SKM-1 treated with dmso at 0.1 percent for 144 hours (cell line): ENCODE results near the gene EPDR1.

Source experiments
- DNase-seq: peaks from one replicate; lab custom pipeline; 2025; ENCODE audit not compliant: unreplicated experiment; lab: John Stamatoyannopoulos, UW

Gene EPDR1

GRCh38 chr7:37973915-37974314 lies 53.5 kb downstream of the EPDR1 start:
- DNase-seq: no peak

- DNase-seq: no peak
Observed at GRCh38 chr7:37974711-37975110, 54.3 kb downstream of the EPDR1 start.

- no peak for DNase-seq
Observed at GRCh38 chr7:37977243-37977642, 56.8 kb downstream of the EPDR1 start.

- DNase-seq: no peak
Observed at GRCh38 chr7:37981664-37982063, 61.2 kb downstream of the EPDR1 start.

GRCh38 chr7:37982423-37982822 lies 62.0 kb downstream of the EPDR1 start:
- DNase-seq: no peak

- no peak for DNase-seq
Observed at GRCh38 chr7:37984750-37985390, 64.4 kb downstream of the EPDR1 start.

- DNase-seq: no peak
Observed at GRCh38 chr7:37986908-37987330, 66.5 kb downstream of the EPDR1 start.

GRCh38 chr7:37987732-37988131 lies 67.3 kb downstream of the EPDR1 start:
- peak; percentile 25 for DNase-seq

GRCh38 chr7:37988721-37989650 lies 68.5 kb downstream of the EPDR1 start:
- no peak for DNase-seq

- no peak for DNase-seq
Observed at GRCh38 chr7:37990337-37990736, 69.9 kb downstream of the EPDR1 start.

- no peak for DNase-seq
Observed at GRCh38 chr7:37993060-37993501, 72.6 kb downstream of the EPDR1 start.

- DNase-seq: no peak
Observed at GRCh38 chr7:37999673-38000072, 79.2 kb downstream of the EPDR1 start.

GRCh38 chr7:38000272-38000671 lies 79.8 kb downstream of the EPDR1 start:
- DNase-seq: no peak
